ENCODE measurements around the gene TMEM182.

The TMEM182 gene, protein sequence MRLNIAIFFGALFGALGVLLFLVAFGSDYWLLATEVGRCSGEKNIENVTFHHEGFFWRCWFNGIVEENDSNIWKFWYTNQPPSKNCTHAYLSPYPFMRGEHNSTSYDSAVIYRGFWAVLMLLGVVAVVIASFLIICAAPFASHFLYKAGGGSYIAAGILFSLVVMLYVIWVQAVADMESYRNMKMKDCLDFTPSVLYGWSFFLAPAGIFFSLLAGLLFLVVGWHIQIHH

DNA sequence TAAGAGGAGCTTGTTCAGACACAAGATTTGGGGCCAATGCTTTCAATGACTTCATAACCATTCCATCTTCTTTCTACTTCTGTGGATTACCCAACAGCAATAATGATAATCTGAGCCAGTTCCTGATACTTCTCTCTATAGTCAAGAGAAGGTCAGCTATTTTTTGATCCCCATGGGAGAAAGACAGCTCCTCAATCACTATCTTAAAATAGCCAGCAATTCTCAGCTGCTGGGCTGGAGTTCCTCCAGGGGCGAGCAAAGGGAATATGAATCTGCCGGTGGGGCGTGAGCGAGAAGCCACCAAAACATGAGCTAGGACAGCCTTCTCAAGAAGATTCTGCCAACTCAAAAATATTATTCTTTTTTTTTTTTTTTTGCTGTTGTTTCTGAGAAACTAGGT is at the start of gene TMEM182:
TMEM182 (plus strand) TSS at position 269 of the 400 bp plus-strand sequence. CDS start 187 bp downstream, outside the sequence.
- DNase-seq = no peak

- no peak for DNase-seq
Observed at GRCh38 chr2:102717308-102718018, 44.4 kb upstream of the TMEM182 start.

DNA sequence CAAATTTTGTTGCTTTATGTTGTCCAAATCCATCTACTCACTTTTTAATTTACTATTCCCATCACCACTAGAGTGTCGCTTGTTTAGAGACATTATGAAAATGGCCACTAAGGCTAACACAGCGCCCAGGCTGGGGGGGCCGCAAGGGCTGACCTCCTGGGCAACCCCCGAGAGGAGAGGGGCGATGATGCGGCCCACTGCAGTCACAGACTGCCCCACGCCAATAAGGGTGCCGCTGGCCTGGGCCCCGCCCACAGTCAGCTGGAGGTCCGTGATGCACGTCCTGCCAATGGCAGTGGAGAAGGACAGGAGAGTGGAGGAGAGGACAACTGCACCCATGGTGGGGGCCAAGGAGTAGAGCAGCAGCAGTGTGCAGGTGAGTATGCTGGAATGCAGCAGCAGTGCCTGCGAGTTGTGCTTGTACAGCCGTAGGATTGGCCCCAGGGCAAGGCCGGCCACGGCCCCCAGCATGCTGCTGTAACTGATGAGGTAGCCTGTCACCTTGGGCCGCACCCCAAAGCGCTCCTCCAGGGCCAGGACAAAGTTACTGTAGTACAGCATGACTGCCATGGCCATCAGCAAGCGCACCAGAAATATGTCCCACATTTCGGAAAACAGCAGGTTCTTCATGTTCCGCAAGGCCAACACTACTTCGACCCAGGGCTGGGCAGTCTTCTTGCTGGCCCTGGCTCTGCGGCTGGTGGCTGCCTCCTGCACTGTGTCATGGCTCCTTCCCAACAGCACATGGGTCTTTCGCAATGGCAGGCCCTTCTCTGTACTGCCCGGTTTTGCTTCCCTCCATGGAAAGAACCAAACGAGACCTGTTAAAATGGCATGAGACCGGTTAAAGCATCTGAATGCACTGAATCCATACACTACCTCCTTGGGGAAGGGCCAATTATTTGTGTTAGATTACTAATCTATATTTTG is 43.2 kb upstream of the TMEM182 start:
- no peak for DNase-seq

GRCh38 chr2:102724016-102724490 is 37.8 kb upstream of the TMEM182 start:
- DNase-seq = no peak

DNA sequence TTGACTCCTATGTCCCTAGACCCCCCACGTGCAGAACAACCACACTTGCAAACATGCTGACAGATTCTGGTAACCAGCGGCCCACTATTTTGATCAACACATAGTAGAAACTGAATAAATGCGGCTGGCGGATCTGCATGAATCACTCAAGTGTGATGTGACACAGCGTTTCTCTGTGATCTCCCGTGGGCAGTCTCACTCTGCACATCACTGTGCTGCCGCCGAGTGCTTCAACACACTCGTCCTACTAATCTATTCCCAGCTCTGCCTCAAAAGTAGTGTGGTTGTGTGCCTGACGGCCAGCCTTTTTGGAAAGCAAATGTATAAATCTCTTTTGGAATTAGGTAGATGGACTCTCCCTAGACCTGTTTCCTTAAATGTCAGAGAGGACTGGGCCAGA is 37.3 kb upstream of the TMEM182 start:
- no peak for DNase-seq

DNA sequence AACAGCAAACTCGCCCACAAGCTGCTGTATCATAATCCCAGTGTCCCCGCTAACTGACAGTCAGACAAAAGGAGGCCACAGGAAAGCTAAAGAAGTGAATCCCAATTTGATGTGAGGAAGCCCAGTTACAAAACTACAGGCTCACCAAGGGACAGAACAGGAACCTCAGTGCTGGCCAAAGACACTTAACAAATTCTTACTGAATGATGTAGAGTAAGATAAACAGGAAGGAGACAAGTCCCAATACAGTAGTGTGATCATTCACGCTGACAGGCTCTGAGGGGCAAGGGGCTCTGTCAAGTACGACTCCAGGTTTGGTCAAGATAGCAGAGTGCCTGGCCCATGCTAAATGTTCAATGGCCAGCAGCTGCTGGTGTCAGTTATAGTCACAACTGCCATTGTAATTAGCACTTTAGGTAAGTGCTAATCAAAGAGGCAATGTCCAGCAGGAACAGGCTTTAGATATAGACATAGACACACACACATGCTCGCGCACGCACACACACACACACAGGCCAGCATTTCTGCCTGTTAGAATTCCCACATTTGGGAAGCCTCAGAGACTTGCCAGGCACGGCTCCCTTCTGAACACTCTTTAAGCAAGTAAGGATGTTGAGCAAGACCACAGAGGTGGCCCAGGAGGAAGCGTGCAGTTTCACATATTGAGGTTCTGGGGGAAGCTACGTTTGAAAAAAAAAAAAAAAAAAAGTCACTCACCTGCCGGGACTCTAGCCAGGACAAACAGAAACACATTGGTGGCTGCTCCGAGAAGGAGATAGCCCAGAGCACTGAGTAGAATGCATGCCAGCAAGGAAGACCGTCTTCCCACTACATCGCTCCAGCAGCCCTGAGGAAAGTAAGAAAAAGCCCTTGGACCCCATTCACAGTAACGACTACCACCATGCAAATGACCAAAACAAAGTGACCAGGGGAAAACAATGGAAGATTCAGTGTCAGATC is 35.4 kb upstream of the TMEM182 start:
- no peak for DNase-seq

DNA sequence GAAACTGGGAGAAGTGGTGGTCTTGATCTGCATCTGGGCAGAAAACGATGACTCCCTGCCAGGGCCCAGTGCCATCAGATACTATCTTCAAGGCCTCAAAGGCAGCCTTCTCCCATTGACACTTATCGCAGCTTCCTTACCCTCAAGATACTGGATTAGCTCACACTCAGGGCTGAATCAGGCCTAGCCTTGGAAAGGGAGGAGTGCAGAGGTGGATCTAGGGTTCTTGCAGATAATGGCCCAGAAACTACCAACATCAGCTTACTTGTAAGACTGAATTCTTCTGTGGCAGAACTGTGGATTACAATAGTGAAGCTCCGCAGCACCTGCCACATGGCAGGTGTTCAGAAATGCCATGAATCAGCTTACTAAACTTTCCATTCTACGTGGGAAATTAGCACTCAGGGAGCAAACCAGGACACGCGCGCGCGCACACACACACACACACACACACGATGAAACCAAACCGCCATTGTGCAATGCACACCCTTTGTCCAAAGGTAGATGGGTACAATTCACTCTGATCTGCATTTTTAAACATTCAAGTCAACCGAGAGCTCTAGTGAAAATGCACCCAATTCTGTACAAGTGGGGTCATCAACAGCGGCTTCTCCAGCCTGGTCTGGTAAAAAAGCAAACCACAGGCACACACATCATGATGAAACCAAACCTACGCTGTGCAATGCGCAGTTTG is 26.3 kb upstream of the TMEM182 start:
- DNase-seq = no peak

DNA sequence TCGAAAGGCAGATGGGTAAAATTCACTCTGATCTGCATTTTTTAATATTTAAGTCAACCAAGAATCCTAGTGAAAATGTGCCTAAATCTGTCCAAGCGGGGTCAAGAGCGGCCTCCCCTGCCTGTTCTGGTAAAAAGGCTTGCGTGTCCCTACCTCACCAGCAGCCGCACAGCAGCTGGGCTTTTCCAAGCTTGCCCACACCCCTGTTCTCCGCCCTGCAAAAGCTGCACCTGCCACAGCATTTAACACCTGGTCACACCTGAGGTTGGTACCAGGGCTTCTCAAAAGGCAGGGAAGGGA is 25.8 kb upstream of the TMEM182 start:
- DNase-seq = no peak

DNA sequence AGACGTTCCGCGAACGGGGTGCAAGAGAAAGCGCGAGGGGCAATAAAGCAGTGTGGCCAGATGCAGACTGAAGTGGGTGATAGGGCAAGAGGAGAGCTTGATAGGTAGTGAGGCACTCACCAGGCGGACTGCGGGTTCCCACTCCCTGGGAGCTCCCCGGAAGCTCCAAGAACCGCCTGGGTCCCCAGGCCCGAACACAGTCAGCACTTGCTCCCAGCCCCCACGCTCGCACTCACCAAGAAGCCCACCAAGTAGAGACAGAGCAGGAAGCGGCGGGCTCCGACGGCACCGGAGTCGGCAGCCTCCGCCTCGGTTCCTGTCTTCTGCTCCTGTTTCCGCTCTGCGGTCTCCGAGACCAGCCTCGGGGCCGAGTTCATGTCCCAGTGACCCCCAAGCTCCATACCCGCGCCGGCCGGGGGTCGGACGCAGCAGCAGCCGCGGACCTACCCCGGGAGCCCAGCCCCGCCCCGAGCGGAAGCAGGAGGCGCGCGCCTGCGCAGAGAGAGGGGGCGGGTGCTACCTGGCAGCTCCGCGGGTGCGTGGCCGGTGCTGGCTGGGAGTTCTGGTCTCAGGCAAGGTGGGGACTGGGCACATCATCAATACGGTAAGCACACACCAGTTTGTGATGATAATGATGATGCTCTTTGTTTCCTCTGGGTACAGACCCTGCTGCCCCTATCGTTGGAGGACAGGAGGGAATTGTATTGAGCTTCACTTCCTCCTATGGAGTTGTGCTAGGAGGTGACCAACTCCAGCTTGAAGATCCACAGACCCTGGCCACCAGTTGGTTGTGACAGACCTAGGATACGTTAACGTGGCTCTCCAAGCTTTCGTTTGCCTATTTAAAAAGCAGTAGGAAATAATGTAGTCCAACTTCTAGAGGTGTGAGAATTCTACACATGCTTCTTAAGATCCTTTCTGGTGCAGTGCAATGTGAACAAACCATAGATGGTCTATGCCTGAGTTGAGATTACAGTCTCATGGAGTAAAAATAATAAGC is 25.1 kb upstream of the TMEM182 start:
- peak; percentile 75 for DNase-seq

DNA sequence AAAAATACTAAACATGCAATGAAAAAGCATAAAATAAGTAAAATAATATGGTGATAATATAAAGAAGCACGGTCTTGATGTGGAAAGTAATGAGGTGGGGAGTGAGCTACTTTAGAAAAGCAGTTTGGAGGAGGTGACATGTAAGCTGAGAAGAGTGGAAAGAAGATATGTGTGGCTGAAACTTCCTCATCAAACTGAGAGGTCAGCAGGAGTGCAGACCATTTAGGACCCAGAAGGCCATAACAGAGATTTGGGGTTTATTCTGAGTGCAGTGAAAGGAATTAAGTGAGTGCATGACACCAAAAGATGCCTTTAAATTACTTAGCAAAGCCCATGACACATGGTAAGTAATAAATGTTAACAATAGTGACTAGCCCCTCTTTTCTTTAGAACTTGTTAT is 24.4 kb upstream of the TMEM182 start:
- DNase-seq = no peak

GRCh38 chr2:102743259-102743658 is 18.6 kb upstream of the TMEM182 start:
- no peak for DNase-seq

DNA sequence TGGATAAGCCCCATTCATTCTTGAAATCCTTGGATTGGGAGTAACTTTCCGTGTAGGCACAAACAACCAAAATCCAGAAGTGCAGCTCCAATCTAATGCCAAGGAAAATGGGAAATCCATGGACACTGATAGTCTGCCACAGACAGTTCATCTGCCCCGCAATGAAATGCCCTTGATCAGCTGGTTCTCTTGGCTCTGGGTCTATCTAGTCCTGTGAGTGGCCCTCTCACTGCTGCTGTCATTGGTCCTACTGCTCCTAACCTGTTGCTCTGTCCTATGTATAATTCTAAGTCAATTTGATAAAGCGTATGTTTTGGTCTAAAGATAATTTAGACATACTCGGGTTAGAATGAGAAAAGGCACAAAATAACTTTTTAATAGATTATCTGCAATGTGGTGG is 13.7 kb upstream of the TMEM182 start:
- no peak for DNase-seq

DNA sequence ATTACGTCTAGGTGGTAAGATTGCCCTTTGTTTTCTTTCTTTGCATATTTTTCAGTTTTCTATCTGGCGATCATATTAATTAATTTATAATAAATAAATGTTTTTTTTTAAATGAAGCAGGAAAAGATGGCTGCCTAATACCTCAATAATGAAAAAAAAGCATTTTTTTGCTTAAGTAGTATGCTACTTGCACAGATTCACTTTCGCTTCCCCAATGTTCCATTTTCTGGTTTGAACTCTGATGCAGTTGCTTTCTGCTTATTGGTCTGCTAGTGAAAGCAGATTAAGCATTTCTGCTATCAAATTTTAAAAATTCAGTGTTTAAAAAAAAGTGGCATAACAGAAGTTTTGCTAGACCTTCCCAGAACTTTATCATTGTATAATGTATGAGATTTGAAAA is 11.9 kb upstream of the TMEM182 start:
- DNase-seq = no peak

GRCh38 chr2:102753563-102754159 is 8.2 kb upstream of the TMEM182 start:
- peak; percentile 37 for DNase-seq

DNA sequence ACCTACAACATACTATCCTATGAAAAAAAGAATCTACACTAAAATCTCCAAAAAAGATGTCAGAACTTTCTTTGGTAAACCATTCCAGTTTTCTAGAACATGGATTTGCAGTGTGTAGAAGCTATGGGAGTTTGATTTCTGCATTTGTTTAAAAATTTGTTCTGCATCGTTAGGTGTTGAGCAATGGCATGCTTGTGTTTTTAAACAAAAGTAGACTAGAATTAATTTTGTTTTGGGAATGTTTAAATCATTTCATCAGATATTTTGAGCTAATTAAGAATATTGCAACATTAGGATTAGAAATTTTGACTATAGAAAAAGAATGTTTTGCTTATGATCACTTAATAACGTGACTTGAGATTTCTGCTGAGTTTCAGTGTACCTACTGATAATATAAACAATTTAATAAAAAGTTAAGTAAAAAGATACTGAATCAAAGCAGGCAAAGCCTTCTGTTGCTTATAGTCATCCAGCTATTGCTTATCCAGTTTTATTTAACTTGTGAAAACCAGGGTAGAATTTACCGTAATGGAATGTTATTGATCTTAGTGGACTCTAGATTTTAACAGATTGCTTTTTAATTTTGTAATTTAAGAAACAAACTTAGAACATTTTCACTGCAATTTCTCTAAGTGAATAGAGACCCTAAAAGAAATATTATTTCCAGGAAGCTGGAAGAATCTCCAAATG is 7.2 kb upstream of the TMEM182 start:
- no peak for DNase-seq

- no peak for DNase-seq
Observed at GRCh38 chr2:102755284-102755683, 6.5 kb upstream of the TMEM182 start.

DNA sequence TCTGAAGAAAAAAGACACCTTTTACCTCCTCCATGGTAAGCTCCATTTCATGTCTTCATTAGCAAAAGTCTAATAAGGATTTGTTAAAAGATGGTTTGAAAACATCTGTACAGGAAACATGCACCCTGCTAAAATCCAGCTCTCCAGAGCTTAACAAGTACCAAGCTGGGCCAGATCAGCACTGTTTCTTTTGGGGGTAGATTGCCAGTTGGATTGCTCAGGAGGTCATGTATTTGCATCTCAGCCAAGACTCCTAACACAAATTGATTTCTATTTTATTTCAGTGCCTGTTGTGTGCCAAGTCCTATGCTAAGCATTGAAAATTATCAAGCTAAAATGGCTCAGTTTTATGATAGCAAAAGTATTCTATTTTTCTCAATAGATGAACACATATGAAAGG is 3.4 kb upstream of the TMEM182 start:
- DNase-seq = no peak

- no peak for DNase-seq
Observed at GRCh38 chr2:102764083-102764482, 2.3 kb downstream of the TMEM182 start.

DNA sequence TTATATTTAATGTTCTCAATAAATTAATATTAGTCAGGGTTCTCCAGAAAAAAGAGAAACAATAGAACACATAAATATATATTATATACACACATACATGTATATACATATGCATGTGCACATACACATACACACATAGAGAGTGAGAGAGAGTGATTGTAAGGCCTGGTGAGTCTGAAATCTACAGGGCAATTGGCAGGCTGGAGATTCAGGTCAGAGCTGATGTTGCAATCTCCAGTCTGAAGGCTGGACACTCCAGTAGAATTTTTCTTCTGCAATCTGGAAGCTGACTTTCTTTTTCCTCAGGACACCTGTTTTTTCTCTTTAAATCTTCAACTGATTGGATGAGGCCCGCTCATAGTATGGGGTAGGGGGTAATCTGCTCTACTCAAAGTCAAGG is 3.2 kb downstream of the TMEM182 start:
- DNase-seq = no peak
